Osteocyte (in vitro differentiated cells): Measurements from ENCODE around the gene JAK2. TPM values are rescaled to one million over a fixed set of nuclear protein-coding genes. Genes with fewer than 3 reads are reported as not detected.

ENCODE experiments used
- DNase-seq: peaks from one replicate; pipeline ENCODE4 v3.0.0; 2021; ENCODE audit warnings: mixed read lengths; ENCODE audit not compliant: unreplicated experiment; ENCODE audit errors: extremely low spot score
- H3K27ac Mint-ChIP-seq: one replicate; pipeline ENCODE4 v1.8.0; 2021; ENCODE audit warnings: mild to moderate bottlenecking, mixed read lengths; ENCODE audit not compliant: unreplicated experiment
- H3K27me3 Mint-ChIP-seq: one replicate; pipeline ENCODE4 v1.8.0; 2021; ENCODE audit warnings: mixed read lengths; ENCODE audit not compliant: unreplicated experiment
- H3K36me3 Mint-ChIP-seq: one replicate; pipeline ENCODE4 v1.8.0; 2021; ENCODE audit warnings: mixed read lengths; ENCODE audit not compliant: unreplicated experiment
- H3K4me1 Mint-ChIP-seq: one replicate; pipeline ENCODE4 v1.8.0; 2021; ENCODE audit warnings: mixed read lengths; ENCODE audit not compliant: unreplicated experiment
- H3K4me3 Mint-ChIP-seq: one replicate; pipeline ENCODE4 v1.8.0; 2021; ENCODE audit warnings: mild to moderate bottlenecking, moderate library complexity, mixed read lengths; ENCODE audit not compliant: unreplicated experiment
- H3K9me3 Mint-ChIP-seq: one replicate; pipeline ENCODE4 v1.8.0; 2021; ENCODE audit warnings: mixed read lengths; ENCODE audit not compliant: unreplicated experiment
- CTCF ChIP-seq: fragments of 200-600 bp; sonication (generic); IDR thresholded peaks from 2 replicates; pipeline ENCODE4 v1.5.0; 2021; ENCODE audit warnings: antibody characterized with exemption, mild to moderate bottlenecking, moderate library complexity
- total RNA-seq: library from RNA; stranded (reverse); gene quantifications from 2 replicates; pipeline ENCODE4 v1.2.1, GENCODE V29; 2021

The JAK2 gene
- total RNA-seq, 1 donor from 2014 or later: 24.6 TPM

- Mint-ChIP-seq H3K27me3 (no peaks in the 10 kb centered on the region), H3K27ac (no peak overlapping the region)
- no peak for DNase-seq
Measured at GRCh38 chr9:5052838-5053237, 67.8 kb downstream of the JAK2 start.

DNA sequence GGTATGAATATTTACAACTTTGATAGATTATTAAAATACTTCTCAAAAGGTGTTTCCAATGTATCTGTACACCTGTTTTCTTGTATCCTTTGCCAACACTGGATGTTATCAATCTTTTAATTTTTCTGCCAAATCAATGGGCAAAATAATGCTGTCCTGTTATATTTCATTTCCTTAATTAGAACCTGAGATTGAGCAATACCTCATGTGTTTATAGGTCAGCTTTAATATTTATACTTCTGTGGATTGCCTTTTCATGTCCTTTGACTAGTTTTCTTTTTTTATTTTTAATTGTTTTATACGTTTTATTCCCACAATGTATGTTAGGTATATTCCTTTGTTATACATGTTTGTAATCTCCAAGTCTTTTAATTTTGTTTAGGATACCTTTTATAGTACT lies 77.6 kb downstream of the JAK2 start:
- Mint-ChIP-seq H3K4me3 (no peak overlapping the region), H3K27me3 (no peaks in the 10 kb centered on the region), H3K9me3 (no peaks in the 10 kb centered on the region), H3K4me1 (no peaks in the 10 kb centered on the region), H3K36me3 (peaks cover 27% of the 10 kb centered on the region), H3K27ac (no peak overlapping the region)
- DNase-seq: no peak
- no peak for TF ChIP-seq CTCF

More at GRCh38 chr9:5052838-5053237, 67.8 kb downstream of the JAK2 start:
- H3K9me3 Mint-ChIP-seq: no peaks in the 10 kb centered on the region
- H3K4me1 Mint-ChIP-seq: peaks cover 6% of the 10 kb centered on the region
- H3K36me3 Mint-ChIP-seq: peaks cover 36% of the 10 kb centered on the region
- TF ChIP-seq CTCF: no peak
- H3K4me3 Mint-ChIP-seq: no peak overlapping the region

DNA sequence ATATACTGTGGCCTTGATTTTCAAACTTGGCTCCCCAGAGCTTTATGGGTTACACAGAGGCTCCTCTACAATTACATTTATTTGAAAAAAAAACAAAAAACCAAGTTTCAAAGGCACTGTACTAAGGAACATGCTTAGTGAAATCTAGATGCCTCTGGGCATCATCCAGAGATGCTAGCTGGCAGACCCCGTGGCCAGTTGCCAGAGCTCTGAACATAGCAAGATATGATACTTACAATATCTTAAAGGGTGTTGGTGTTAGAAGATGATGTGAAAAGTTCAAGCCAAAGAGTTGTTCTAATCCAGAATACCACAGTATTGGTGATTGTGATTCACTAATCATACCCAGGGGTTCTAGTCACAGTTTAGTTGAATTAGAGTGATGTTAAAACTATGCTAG lies 87.8 kb downstream of the JAK2 start:
- Mint-ChIP-seq H3K27me3 (no peaks in the 10 kb centered on the region), H3K36me3 (peaks cover 53% of the 10 kb centered on the region), H3K9me3 (no peaks in the 10 kb centered on the region), H3K4me3 (no peak overlapping the region), H3K4me1 (peaks cover 2% of the 10 kb centered on the region), H3K27ac (no peak overlapping the region)
- DNase-seq: no peak
- TF ChIP-seq CTCF: no peak

DNA sequence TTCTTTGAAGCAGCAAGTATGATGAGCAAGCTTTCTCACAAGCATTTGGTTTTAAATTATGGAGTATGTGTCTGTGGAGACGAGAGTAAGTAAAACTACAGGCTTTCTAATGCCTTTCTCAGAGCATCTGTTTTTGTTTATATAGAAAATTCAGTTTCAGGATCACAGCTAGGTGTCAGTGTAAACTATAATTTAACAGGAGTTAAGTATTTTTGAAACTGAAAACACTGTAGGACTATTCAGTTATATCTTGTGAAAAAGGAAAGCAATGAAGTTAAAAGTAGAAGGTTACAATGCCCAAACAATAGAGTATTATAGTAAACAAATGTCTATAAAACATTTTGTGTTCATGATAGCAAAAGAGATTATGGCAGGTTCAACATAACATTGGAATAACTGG lies 88.6 kb downstream of the JAK2 start:
- Mint-ChIP-seq H3K4me3 (no peak overlapping the region), H3K27ac (no peak overlapping the region), H3K36me3 (peaks cover 51% of the 10 kb centered on the region), H3K4me1 (peaks cover 2% of the 10 kb centered on the region), H3K27me3 (no peaks in the 10 kb centered on the region), H3K9me3 (no peaks in the 10 kb centered on the region)
- TF ChIP-seq CTCF: peak; percentile 22
- DNase-seq: no peak

GRCh38 chr9:5085993-5086392 lies 100.9 kb downstream of the JAK2 start:
- Mint-ChIP-seq H3K27ac (no peak overlapping the region), H3K36me3 (peaks cover 46% of the 10 kb centered on the region), H3K9me3 (no peaks in the 10 kb centered on the region), H3K27me3 (no peaks in the 10 kb centered on the region), H3K4me3 (no peak overlapping the region), H3K4me1 (no peaks in the 10 kb centered on the region)
- no peak for DNase-seq
- no peak for TF ChIP-seq CTCF
